GM12878 (cell line): ENCODE measurements around the gene MRPS18A. TPM values are rescaled to one million over a fixed set of nuclear protein-coding genes. Genes with fewer than 3 reads are reported as not detected.

ENCODE experiments used
- ATAC-seq: fragments of 200-7000 bp; cut with Tn5 transposase; 3 replicates; pipeline ENCODE4 v1.9.1; 2020; ENCODE audit warnings: mild to moderate bottlenecking, moderate library complexity
- BruUV-seq: library from RNA; stranded (reverse); fragments of 400-500 nt; replicated peaks from 2 replicates; lab custom pipeline; 2021; lab: Mats Ljungman, UMichigan
- CTCF ChIA-PET: fragments of 300-600 bp; sonication (Branson Sonifier 250); formaldehyde crosslinking; extraction: SDS; loops from one replicate; lab custom pipeline; 2021; ENCODE audit warnings: inconsistent platforms; lab: Yijun Ruan, JAX
- POLR2A ChIA-PET: fragments of 350-600 bp; formaldehyde crosslinking; extraction: SDS; loops from one replicate; lab custom pipeline; 2021; ENCODE audit warnings: inconsistent platforms; lab: Charles Lee
- RAD21 ChIA-PET: fragments of 300-600 bp; sonication (Branson Sonifier 250); formaldehyde crosslinking; loops from one replicate; lab custom pipeline; 2023; ENCODE audit warnings: antibody characterized with exemption; ENCODE audit not compliant: unreplicated experiment; lab: Charles Lee
- SMC1A ChIA-PET: fragments of 300-600 bp; sonication (Branson Sonifier 250); formaldehyde crosslinking; loops from one replicate; lab custom pipeline; 2023; ENCODE audit not compliant: unreplicated experiment, uncharacterized antibody; lab: Charles Lee
- DNase-seq: peaks from one replicate; pipeline ENCODE4 v3.0.0-alpha.2; 2011; ENCODE audit warnings: low read depth, low spot score
- FAIRE-seq: peaks from 3 replicates; lab custom pipeline; 2011; peaks lifted over from hg19 to GRCh38; lab: Jason Lieb, UNC
- H2AFZ ChIP-seq: 2 replicates; pipeline ENCODE4 v1.6.0; 2011; ENCODE audit warnings: low read depth, low read length, control low read depth; ENCODE audit not compliant: control insufficient read depth
- H3K27ac ChIP-seq: 2 replicates; pipeline ENCODE4 v1.5.1; 2011; ENCODE audit warnings: control low read depth; ENCODE audit not compliant: control insufficient read depth, insufficient read depth
- H3K27me3 ChIP-seq, 2 experiments: replicated peaks in 1 of 2; 2 replicates each; pipeline versions ENCODE4 v1.6.0 to v1.6.1; 2011; ENCODE audit warnings: low read length in 1 of 2; ENCODE audit not compliant: control insufficient read depth in 2 of 2, insufficient read depth in 2 of 2
- H3K36me3 ChIP-seq, 2 experiments: 2 replicates each; pipeline ENCODE4 v1.5.1; 2011; ENCODE audit warnings: low read length in 1 of 2; ENCODE audit not compliant: control insufficient read depth in 2 of 2, insufficient read depth in 2 of 2
- H3K4me1 ChIP-seq: 2 replicates; pipeline ENCODE4 v1.6.1; 2011; ENCODE audit warnings: mild to moderate bottlenecking, low read length, moderate library complexity, mixed read lengths; ENCODE audit not compliant: control insufficient read depth, insufficient read depth
- H3K4me2 ChIP-seq: 2 replicates; pipeline ENCODE4 v1.6.0; 2011; ENCODE audit warnings: control low read depth; ENCODE audit not compliant: control insufficient read depth, insufficient read depth
- H3K4me3 ChIP-seq: fragments of 200-600 bp; sonication (generic); 2 replicates; pipeline ENCODE4 v1.5.1; 2016
- H3K79me2 ChIP-seq: 2 replicates; pipeline ENCODE4 v1.6.0; 2011; ENCODE audit warnings: low read length; ENCODE audit not compliant: control insufficient read depth, insufficient read depth
- H3K9ac ChIP-seq: 2 replicates; pipeline ENCODE4 v1.8.0; 2011; ENCODE audit warnings: low read length, control low read depth, mixed read lengths; ENCODE audit not compliant: control insufficient read depth, insufficient read depth
- H3K9me3 ChIP-seq: replicated peaks from 3 replicates; pipeline ENCODE4 v1.5.1; 2011; ENCODE audit warnings: mild to moderate bottlenecking, low read length; ENCODE audit not compliant: control insufficient read depth, insufficient read depth
- H4K20me1 ChIP-seq: 2 replicates; pipeline ENCODE4 v1.6.0; 2011; ENCODE audit not compliant: control insufficient read depth, insufficient read depth
- PBX3 ChIP-seq: IDR thresholded peaks from 2 replicates; pipeline ENCODE4 v1.6.1; 2011; ENCODE audit warnings: mild to moderate bottlenecking, low read depth, low read length, moderate library complexity; ENCODE audit not compliant: insufficient replicate concordance
- ZNF24 ChIP-seq: fragments of 450-650 bp; IDR thresholded peaks from 2 replicates; pipeline ENCODE4 v1.6.1; 2017; ENCODE audit warnings: antibody characterized with exemption, mild to moderate bottlenecking
- WGBS: methylation state at CpG from one replicate; pipeline ENCODE4 v1.1.6; 2016; ENCODE audit warnings: low lambda C conversion rate; ENCODE audit not compliant: insufficient replicate concordance, insufficient coverage; ENCODE audit errors: missing lambda C conversion rate; 5-methylcytosine and 5-hydroxymethylcytosine counted together
- in situ Hi-C: fragments of 300-500 bp; cut with MboI; formaldehyde crosslinking; loops from 9 replicates; pipeline ENCODE4 v1.14.3; 2018; ENCODE audit warnings: mixed read lengths
- intact Hi-C: fragments of 100-400 bp; cut with micrococcal nuclease; formaldehyde crosslinking; loops from one replicate; pipeline ENCODE4 v1.14.2; 2022; ENCODE audit not compliant: unreplicated experiment
- polyA plus RNA-seq, 11 experiments: library from polyadenylated mRNA; depleted of rRNA in 4 of 11; unstranded in 6 of 11; stranded (reverse) in 5 of 11; fragments of >200 nt; fragmentation: Nextera tagmentation in 4 of 11; fragmentation: Illumina TruSeq in 1 of 11; extraction: Ambion mirVana in 4 of 11; extraction: Trizol in 1 of 11; gene quantifications; 1 replicate in 1 of 11; 2 replicates in 10 of 11; pipeline versions ENCODE4 v1.2.1 to v1.2.3, GENCODE V29; 2011 to 2016; ENCODE audit warnings: inconsistent platforms in 2 of 11, missing spikeins in 2 of 11, low read depth in 1 of 11
- total RNA-seq, 4 experiments: library from RNA; depleted of rRNA in 3 of 4; stranded (reverse); fragments of >200 nt in 3 of 4; fragmentation: Illumina TruSeq in 1 of 4; extraction: Trizol in 1 of 4; gene quantifications; 2 replicates each; pipeline versions ENCODE4 v1.2.1 to v1.2.3, GENCODE V29; 2013 to 2021

MRPS18A gene
- total and polyA plus RNA-seq, 10 of the 15 experiments (the other 5 are each of a cell fraction or from before 2014, with no cell fraction given) = 66.3 to 158 (median 98.7) TPM

GRCh38 chr6:43727634-43728033 lies 40.0 kb upstream of the MRPS18A start:
- 31% methylated on average over 3 of the region's 3 CpGs for WGBS
- H3K9ac ChIP-seq = no peak overlapping the region
- ChIA-PET CTCF (interaction anchor here (0.9 to 1.2 kb wide), 3 partner anchors 7 to 30 kb away, joined by 3 to 4 read pairs (median 3); no protein-coding TSS in a partner anchor), SMC1A (interaction anchor here (0.6 to 1.2 kb wide), 2 partner anchors 13 to 353 kb away, joined by 3 to 4 read pairs; no protein-coding TSS in a partner anchor), POLR2A (interaction anchor here (0.6 kb wide), 1 partner anchor 36 kb away, joined by 3 read pairs; no protein-coding TSS in a partner anchor), RAD21 (no interaction called here)
- no peak for TF ChIP-seq PBX3
- peak; percentile 79 for TF ChIP-seq ZNF24
- H3K27me3 ChIP-seq = no peaks in the 10 kb centered on the region
- intact Hi-C loops = no loop called here
- H3K4me1 ChIP-seq = peaks cover 24% of the 10 kb centered on the region
- H3K36me3 ChIP-seq = no peaks in the 10 kb centered on the region
- in situ Hi-C loops = no loop called here
- H3K4me3 ChIP-seq = no peak overlapping the region
- FAIRE-seq (no peak), DNase-seq (no peak), ATAC-seq (no peak)
- H2AFZ ChIP-seq = no peak overlapping the region
- H3K9me3 ChIP-seq = peaks cover 2% of the 10 kb centered on the region
- H3K4me2 ChIP-seq = no peak overlapping the region
- BruUV-seq = no TSS peak
- no peaks in the 10 kb centered on the region for H4K20me1 ChIP-seq
- no peaks in the 10 kb centered on the region; the same call in 1 of the 2 replicates for H3K79me2 ChIP-seq
- no peak overlapping the region for H3K27ac ChIP-seq
